HepG2 (cell line): ENCODE data around the gene GPX2. TPM values are rescaled to one million over a fixed set of nuclear protein-coding genes. Genes with fewer than 3 reads are reported as not detected.
A peak's percentile ranks its signal among the peaks of the same experiment; 100 is the strongest.

Experiments used
- MIXL1 ChIP-seq: IDR thresholded peaks from 2 replicates; pipeline ENCODE4 v1.6.1; 2016
- MTF2 ChIP-seq: sonication (generic); formaldehyde crosslinking; IDR thresholded peaks from 2 replicates; pipeline ENCODE4 v1.5.0; 2020; ENCODE audit warnings: missing genetic modification reagents, borderline replicate concordance
- MYNN ChIP-seq: sonication (generic); formaldehyde crosslinking; IDR thresholded peaks from 2 replicates; pipeline ENCODE4 v1.4.0; 2020; ENCODE audit warnings: mild to moderate bottlenecking, low read depth, missing genetic modification reagents
- NFKB2 ChIP-seq: sonication (generic); formaldehyde crosslinking; IDR thresholded peaks from 2 replicates; pipeline ENCODE4 v1.4.0; 2020; ENCODE audit warnings: missing genetic modification reagents, borderline replicate concordance
- TP53 ChIP-seq: sonication (generic); formaldehyde crosslinking; conservative IDR thresholded peaks from 2 replicates; pipeline ENCODE4 v1.4.0; 2020; ENCODE audit warnings: missing genetic modification reagents
- ZBTB3 ChIP-seq: sonication (generic); formaldehyde crosslinking; IDR thresholded peaks from 2 replicates; pipeline ENCODE4 v1.4.0; 2020; ENCODE audit warnings: low read depth, mild to moderate bottlenecking, moderate library complexity, missing genetic modification reagents, borderline replicate concordance
- ZNF33A ChIP-seq: sonication (generic); formaldehyde crosslinking; IDR thresholded peaks from 2 replicates; pipeline ENCODE4 v1.5.1; 2020; ENCODE audit warnings: missing genetic modification reagents, mild to moderate bottlenecking, moderate library complexity, borderline replicate concordance
- ZNF510 ChIP-seq: sonication (generic); formaldehyde crosslinking; IDR thresholded peaks from 2 replicates; pipeline ENCODE4 v1.4.0; 2020; ENCODE audit warnings: low read depth, mild to moderate bottlenecking, missing genetic modification reagents
- ZNF713 ChIP-seq: sonication (generic); formaldehyde crosslinking; IDR thresholded peaks from 2 replicates; pipeline ENCODE4 v1.4.0; 2020; ENCODE audit warnings: mild to moderate bottlenecking, missing genetic modification reagents
- ZNF75D ChIP-seq: sonication (generic); formaldehyde crosslinking; IDR thresholded peaks from 2 replicates; pipeline ENCODE4 v1.8.1; 2023; ENCODE audit warnings: missing genetic modification reagents, mild to moderate bottlenecking, borderline replicate concordance
- ZNF761 ChIP-seq: sonication (generic); formaldehyde crosslinking; conservative IDR thresholded peaks from 2 replicates; pipeline ENCODE4 v1.4.0; 2020; ENCODE audit warnings: mild to moderate bottlenecking, missing genetic modification reagents
- ZNF772 ChIP-seq: sonication (generic); formaldehyde crosslinking; IDR thresholded peaks from 2 replicates; pipeline ENCODE4 v1.5.0; 2020; ENCODE audit warnings: mild to moderate bottlenecking, missing genetic modification reagents
- ZNF775 ChIP-seq: sonication (generic); formaldehyde crosslinking; IDR thresholded peaks from 2 replicates; pipeline ENCODE4 v1.4.0; 2020; ENCODE audit warnings: missing genetic modification reagents, mild to moderate bottlenecking, moderate library complexity, borderline replicate concordance
- ZSCAN21 ChIP-seq: sonication (generic); formaldehyde crosslinking; IDR thresholded peaks from 2 replicates; pipeline ENCODE4 v1.8.0; 2022; ENCODE audit warnings: mild to moderate bottlenecking, missing genetic modification reagents, moderate library complexity, borderline replicate concordance
- polyA plus RNA-seq, 8 experiments: library from polyadenylated mRNA; depleted of rRNA in 3 of 8; stranded (reverse) in 7 of 8; unstranded in 1 of 8; fragments of >200 nt; fragmentation: Illumina TruSeq in 4 of 8; extraction: Trizol in 4 of 8; gene quantifications; 2 replicates each; pipeline versions ENCODE4 v1.2.1 to v1.2.3, GENCODE V29; 2011 to 2016; ENCODE audit warnings: low read depth in 4 of 8, missing spikeins in 1 of 8, mixed read lengths in 1 of 8; ENCODE audit not compliant: insufficient read depth in 1 of 8
- total RNA-seq, 5 experiments: library from RNA; depleted of rRNA; stranded (reverse); fragments of >200 nt; fragmentation: Illumina TruSeq; extraction: Trizol; gene quantifications; 2 replicates each; pipeline ENCODE4 v1.2.3, GENCODE V29; 2016; ENCODE audit warnings: low read depth in 1 of 5
- TF ChIP-seq, protein P1 (sequence below): sonication (generic); formaldehyde crosslinking; IDR thresholded peaks from 2 replicates; pipeline ENCODE4 v1.5.0; 2020; ENCODE audit warnings: missing genetic modification reagents
- TF ChIP-seq, protein P2 (sequence below): sonication (generic); formaldehyde crosslinking; IDR thresholded peaks from 2 replicates; pipeline ENCODE4 v1.9.0; 2021; ENCODE audit warnings: mild to moderate bottlenecking, missing genetic modification reagents
- TF ChIP-seq, protein P3 (sequence below): IDR thresholded peaks from 2 replicates; pipeline ENCODE4 v1.6.1; 2018; ENCODE audit warnings: missing genetic modification reagents
- TF ChIP-seq, protein P4 (sequence below): sonication (generic); formaldehyde crosslinking; IDR thresholded peaks from 2 replicates; pipeline ENCODE4 v1.8.1; 2023; ENCODE audit warnings: mild to moderate bottlenecking, missing genetic modification reagents, borderline replicate concordance

Gene GPX2
- total and polyA plus RNA-seq, 2 of the 13 experiments (the other 11 are each of a cell fraction or from before 2014, with no cell fraction given), result 526 to 674 TPM

DNA sequence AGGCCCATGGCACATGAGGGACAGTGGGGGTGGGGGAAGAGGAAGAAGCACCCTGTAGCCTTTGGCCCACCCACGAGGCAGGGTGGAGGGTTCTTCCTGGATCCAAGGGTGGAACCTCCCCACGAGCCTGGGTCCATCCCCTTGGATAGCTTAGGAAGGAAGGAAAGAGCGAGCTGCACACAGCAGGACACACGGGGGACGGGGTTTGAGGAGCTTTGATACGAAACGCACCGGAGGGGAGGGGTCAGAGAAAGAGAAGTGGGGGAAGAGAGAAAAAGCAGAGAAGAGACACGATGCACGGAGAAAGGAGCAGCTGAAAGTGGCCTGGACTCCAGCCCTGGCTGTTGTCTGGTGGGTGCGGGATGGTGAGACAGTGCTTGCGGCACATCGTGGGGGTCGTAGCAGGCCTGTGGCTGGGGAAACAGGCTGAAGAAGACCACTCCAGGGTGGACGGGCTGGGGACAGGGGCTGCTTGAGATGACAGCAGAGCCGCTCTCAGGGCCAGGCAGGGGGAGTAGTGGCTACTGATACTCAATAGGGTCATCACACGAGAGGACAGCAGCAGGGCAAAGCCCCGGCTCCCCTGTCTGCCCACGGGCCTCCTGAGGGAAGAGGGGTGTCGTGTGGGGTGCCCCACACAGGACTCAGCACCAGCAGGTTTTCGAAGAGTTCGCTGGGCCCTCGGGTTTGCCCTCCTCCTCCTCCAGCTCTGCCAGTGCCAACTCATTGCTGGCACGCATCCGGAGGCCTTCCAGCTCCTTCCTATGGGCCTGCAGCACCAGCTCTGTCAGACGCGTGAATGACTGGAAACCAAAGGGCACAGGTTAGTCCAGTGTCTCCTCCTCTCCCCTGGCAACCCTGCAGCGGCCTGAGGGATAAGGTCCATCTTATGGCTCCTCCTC, 5.4 kb upstream of the GPX2 start (continued):
- TF ChIP-seq, protein P1, sequence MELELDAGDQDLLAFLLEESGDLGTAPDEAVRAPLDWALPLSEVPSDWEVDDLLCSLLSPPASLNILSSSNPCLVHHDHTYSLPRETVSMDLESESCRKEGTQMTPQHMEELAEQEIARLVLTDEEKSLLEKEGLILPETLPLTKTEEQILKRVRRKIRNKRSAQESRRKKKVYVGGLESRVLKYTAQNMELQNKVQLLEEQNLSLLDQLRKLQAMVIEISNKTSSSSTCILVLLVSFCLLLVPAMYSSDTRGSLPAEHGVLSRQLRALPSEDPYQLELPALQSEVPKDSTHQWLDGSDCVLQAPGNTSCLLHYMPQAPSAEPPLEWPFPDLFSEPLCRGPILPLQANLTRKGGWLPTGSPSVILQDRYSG (CRISPR knock-in tag), result no peak
- TF ChIP-seq MTF2 (CRISPR knock-in tag) (no peak), ZNF75D (CRISPR knock-in tag) (no peak), MIXL1 (CRISPR knock-in tag) (peak; percentile 18; the same call in 1 of the 2 replicates), ZNF761 (0 out of 2 replicates have a peak, but pooled peaks have one; percentile 16), ZNF775 (CRISPR knock-in tag) (no peak), MYNN (CRISPR knock-in tag) (no peak), TP53 (CRISPR knock-in tag) (no peak), ZNF713 (CRISPR knock-in tag) (no peak), NFKB2 (no peak; the same call in 1 of the 2 replicates), ZNF772 (CRISPR knock-in tag) (no peak), ZNF510 (CRISPR knock-in tag) (no peak), ZBTB3 (CRISPR knock-in tag) (0 out of 2 replicates have a peak, but pooled peaks have one; percentile 1), ZNF33A (CRISPR knock-in tag) (no peak), ZSCAN21 (CRISPR knock-in tag) (no peak; the same call in 1 of the 2 replicates)
- TF ChIP-seq, protein P2, sequence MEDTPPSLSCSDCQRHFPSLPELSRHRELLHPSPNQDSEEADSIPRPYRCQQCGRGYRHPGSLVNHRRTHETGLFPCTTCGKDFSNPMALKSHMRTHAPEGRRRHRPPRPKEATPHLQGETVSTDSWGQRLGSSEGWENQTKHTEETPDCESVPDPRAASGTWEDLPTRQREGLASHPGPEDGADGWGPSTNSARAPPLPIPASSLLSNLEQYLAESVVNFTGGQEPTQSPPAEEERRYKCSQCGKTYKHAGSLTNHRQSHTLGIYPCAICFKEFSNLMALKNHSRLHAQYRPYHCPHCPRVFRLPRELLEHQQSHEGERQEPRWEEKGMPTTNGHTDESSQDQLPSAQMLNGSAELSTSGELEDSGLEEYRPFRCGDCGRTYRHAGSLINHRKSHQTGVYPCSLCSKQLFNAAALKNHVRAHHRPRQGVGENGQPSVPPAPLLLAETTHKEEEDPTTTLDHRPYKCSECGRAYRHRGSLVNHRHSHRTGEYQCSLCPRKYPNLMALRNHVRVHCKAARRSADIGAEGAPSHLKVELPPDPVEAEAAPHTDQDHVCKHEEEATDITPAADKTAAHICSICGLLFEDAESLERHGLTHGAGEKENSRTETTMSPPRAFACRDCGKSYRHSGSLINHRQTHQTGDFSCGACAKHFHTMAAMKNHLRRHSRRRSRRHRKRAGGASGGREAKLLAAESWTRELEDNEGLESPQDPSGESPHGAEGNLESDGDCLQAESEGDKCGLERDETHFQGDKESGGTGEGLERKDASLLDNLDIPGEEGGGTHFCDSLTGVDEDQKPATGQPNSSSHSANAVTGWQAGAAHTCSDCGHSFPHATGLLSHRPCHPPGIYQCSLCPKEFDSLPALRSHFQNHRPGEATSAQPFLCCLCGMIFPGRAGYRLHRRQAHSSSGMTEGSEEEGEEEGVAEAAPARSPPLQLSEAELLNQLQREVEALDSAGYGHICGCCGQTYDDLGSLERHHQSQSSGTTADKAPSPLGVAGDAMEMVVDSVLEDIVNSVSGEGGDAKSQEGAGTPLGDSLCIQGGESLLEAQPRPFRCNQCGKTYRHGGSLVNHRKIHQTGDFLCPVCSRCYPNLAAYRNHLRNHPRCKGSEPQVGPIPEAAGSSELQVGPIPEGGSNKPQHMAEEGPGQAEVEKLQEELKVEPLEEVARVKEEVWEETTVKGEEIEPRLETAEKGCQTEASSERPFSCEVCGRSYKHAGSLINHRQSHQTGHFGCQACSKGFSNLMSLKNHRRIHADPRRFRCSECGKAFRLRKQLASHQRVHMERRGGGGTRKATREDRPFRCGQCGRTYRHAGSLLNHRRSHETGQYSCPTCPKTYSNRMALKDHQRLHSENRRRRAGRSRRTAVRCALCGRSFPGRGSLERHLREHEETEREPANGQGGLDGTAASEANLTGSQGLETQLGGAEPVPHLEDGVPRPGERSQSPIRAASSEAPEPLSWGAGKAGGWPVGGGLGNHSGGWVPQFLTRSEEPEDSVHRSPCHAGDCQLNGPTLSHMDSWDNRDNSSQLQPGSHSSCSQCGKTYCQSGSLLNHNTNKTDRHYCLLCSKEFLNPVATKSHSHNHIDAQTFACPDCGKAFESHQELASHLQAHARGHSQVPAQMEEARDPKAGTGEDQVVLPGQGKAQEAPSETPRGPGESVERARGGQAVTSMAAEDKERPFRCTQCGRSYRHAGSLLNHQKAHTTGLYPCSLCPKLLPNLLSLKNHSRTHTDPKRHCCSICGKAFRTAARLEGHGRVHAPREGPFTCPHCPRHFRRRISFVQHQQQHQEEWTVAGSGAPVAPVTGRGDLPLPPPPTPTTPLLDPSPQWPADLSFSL (CRISPR knock-in tag), result no peak
- TF ChIP-seq, protein P3, sequence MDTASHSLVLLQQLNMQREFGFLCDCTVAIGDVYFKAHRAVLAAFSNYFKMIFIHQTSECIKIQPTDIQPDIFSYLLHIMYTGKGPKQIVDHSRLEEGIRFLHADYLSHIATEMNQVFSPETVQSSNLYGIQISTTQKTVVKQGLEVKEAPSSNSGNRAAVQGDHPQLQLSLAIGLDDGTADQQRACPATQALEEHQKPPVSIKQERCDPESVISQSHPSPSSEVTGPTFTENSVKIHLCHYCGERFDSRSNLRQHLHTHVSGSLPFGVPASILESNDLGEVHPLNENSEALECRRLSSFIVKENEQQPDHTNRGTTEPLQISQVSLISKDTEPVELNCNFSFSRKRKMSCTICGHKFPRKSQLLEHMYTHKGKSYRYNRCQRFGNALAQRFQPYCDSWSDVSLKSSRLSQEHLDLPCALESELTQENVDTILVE (CRISPR knock-in tag), result no peak
- TF ChIP-seq, protein P4, sequence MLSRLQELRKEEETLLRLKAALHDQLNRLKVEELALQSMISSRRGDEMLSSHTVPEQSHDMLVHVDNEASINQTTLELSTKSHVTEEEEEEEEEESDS (CRISPR knock-in tag), result no peak
